HG03097 (cell line): ENCODE measurements around the gene ADORA1.

Source experiments
- ATAC-seq: cut with Tn5 transposase; IDR thresholded peaks from one replicate; pipeline ENCODE4 v1.9.1; 2021; ENCODE audit not compliant: unreplicated experiment, low FRiP score

The ADORA1 gene

DNA sequence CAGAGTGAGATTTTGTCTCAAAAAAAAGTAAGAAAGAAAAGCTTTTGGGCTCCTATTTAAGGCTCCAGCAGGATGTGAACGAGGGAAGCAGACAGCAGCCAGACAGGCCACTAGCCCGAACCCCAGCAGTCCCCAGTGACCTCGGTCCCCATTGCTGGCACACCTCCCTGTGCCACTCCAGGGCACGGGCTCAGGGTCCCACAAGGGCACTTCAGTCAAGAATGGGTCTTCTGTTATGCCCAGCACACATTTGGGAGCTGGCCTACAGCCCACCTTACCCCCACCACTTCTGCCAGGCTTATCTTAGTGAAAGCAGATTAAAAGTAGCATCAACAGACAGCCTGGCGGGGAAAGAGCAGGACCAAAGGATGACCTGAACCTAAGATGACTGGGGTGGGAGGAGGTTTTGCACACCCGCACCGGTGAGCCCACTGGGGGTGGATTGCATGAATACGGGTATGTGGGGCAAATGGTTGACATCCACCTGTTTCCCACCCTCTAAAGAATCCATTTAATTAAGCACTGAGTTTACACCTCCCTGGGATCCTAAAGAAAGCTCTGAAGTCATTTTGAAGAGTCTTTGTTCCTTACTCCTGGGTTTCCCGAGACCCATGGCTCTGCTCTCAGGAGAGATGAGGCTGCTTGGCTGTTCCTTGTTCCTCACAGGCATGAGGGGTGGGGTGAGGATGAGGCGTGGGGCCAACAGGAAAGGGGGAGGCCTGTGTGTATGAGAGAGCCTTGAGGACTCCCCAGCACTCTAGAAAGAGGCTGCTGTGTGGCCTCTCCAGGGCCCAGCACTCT, 54.3 kb downstream of the ADORA1 start:
- ATAC-seq, result no peak

DNA sequence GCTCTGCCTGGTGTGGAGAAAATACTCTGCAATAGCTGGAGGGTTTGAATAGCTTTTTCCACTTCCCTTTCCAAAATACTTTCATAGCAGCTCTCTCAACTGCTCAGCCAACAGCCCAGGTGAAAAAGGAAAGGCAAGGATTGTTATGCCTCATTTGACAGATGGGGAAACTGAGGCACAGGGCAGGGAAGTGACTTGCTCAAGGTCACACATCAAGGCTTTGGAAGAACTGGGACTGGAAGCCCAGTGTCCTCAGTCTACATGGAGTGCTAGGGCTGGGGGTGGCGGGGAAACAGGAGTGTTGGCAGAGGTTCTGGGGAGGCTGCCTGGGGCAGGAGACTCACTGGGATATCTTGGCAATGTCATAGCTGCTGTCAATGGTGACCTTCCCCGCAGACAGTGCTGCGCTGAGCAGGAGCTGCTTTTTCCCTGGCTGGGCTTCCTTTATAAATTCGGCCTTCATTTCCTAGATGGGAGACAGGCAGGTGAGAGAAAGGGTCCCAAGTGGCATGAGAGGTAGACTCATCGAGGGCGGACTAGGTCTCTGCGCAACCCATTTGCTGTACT, 54.9 kb downstream of the ADORA1 start:
- no peak for ATAC-seq

DNA sequence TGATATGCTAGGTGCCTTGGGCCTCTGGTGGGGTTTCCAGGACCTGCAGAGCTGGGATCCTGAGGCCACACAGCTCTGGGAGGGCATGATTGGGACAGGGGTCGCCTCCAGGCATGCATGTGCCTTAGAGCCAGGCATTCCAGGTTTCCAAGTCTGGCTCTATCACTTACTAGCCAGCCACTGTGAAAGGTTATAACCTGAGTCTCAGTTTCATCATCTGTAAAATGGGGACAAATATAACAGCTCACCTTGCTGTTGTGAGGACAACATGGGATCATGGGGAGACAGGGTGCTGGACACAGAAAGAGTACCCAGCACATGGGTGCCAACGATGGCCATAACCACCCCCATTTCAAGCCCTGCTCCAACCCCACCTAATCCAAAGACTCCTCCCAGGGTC, 56.3 kb downstream of the ADORA1 start:
- no peak for ATAC-seq

- ATAC-seq, result no peak
These were observed 56.9 kb downstream of the ADORA1 start for GRCh38 chr1:203184467-203184866.

GRCh38 chr1:203185061-203185461, 57.5 kb downstream of the ADORA1 start:
- no peak for ATAC-seq

GRCh38 chr1:203185585-203185984, 58.1 kb downstream of the ADORA1 start:
- no peak for ATAC-seq

DNA sequence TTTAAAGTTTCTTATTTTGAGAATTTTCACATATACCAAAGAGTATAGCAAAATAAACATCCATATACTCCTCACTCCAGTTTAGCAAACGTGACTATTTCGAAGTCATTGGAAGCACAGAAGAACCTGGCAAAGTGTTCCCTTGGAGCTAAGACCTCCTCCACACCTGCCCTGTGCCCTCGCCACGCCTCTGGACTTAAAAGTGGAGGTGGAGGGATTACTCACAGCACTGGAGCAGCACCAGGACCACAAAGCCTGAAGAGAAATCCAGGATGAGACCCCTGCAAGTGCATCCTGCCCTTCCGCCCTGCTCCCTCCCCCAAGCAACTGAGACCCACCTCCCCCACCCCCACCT, 58.5 kb downstream of the ADORA1 start:
- ATAC-seq, result no peak

DNA sequence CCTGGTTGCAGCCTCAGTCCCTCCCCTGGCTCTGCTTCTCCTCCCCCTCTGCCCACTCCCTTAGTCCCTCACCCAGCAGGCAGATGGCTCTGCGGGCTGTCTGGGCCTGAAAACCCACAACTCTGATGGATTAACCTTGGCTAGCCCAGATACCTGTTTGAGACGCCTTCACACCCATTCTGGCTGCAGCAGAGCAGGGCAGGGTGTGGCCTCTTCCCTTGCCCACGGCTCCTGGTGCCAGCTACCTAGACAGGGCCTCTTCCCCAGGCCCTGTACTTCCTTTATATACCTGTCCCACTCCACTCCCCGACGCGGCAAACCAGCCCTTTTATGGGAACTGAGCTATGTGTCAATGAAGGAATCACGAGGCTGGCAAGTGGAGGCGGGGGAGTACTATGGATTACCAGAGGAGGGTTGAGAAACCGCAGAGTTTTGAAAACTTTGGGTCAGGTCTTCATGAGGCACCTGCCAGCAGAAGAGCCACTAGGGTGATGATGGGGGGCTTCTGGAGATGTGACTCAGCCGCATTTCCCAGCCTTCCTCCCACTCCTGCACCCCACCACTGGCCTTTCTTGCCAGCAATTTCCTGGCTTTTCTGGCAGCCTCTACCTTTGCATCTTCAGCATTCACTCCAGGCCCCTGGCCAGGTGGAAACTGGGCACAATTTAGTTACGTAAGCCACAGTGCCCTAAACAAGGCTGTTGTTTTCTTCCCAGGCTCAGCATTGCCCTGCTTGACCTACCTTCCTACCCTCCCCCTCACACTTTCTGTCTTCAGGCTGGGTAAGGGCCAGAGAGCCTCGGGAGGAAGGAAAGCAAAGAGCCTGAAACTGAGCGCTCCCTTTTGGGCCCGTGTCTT, 59.1 kb downstream of the ADORA1 start, which contains the start of gene CHI3L1:
TSS of gene CHI3L1 (minus strand) at position 259 of the 858 bp plus-strand sequence. CDS start at position 178, 81 bp downstream.
- ATAC-seq, result no peak

DNA sequence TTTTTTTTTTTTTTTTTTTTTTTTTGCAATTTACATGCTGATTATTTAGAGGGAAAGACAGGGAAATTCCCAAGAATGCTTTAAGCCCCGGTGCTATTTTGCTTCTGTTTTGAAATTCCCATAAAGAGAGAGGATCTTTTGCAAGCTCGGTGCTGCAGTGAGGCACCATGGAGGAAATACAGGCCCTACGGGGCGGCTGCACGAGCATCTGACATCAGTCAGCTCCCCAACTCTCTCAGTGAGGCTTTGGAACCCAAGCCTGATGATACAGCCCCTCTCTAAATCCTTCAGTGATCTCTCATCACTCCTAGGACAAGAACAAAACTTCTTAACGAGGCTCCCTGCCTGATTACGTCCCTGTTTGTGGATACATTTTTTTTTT, 59.8 kb downstream of the ADORA1 start:
- ATAC-seq, result no peak

DNA sequence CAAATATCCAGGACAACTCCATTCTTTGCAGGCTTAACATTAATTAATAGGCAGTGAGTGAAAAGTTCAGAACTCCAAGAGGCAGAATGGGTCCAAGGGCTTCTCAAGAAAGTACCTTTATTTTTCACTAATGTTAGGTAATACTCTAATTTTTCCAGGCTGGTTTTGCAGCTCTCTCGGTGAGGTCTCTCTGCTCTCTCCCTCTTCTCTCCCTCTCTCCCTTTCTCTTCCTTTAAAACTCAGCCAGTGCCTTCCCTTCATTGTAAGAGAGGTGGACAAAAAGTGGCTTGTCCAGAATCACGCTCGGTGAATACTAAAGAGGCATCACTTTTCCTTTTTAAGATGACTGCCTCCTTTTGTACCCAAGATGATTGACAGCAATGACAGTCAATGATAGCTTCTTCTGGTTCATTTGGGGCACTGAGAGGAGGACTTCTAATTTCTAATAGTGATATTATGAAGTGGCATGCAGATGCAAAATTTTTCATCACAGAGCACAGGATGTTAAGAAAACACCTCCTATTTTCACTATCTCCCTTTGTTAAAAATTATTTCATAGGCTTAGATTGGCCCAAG, 60.3 kb downstream of the ADORA1 start:
- no peak for ATAC-seq

GRCh38 chr1:203188686-203189232, 61.2 kb downstream of the ADORA1 start:
- no peak for ATAC-seq

- no peak for ATAC-seq
These were observed 62.4 kb downstream of the ADORA1 start for GRCh38 chr1:203189951-203190352.

DNA sequence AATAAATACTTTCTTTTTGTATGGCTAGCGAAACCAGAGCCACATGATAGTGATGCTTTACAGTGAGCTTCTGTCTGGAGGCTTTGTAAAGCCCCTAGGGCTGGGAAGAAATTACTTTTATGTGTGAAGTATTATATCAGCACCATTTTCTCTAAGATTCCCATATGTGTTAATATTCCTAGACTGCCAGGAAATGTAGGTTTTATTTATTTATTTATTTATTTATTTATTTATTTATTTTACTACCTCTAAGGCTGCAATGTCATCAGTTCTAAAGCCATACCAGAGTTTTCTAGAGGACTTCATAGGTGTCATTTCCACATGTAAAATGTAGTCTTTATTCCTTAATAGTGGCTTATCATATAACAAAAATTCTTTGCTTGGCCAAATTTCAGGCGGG, 63.4 kb downstream of the ADORA1 start:
- no peak for ATAC-seq

GRCh38 chr1:203196371-203196770, 68.8 kb downstream of the ADORA1 start:
- ATAC-seq, result no peak

DNA sequence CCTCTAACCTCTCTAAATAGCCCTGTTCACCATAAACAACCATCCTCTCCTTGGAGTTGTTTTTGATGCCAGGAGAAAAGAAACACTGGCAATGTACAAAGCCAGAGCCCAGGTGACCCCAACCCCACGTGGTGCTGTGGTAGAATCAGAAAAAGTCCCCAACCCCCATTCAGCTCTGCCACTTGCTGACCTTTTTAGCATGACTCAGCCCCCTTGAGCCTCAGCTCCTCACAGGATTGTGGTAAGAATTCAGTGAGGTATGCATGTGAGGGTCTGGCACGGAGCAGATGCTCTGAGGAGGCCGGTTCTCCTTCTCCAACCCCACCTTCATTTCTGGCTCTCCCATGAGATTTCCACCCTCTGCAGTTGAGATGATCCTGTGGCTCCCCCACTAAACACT, 70.1 kb downstream of the ADORA1 start:
- ATAC-seq, result no peak

DNA sequence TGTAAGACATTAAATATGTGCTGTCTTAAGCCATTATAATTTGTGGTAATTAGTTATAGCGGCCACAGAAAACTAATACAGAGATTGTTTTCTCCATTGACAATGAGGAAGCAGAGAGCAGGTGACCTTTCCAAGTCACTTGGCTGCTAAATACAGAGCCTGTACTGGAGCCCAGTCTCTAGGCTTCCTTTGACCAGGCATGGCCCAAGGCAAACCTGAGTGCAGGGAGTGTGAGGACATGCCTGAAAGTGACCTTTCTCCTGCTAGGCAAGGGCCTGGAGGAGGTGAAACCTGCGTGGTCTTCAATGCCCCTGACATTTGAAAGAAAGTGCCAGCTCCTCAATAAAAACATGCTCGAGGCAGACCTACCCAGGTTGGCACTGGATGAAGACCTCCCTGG, 71.5 kb downstream of the ADORA1 start:
- ATAC-seq, result no peak

- no peak for ATAC-seq
These were observed 71.9 kb downstream of the ADORA1 start for GRCh38 chr1:203199481-203199815.

DNA sequence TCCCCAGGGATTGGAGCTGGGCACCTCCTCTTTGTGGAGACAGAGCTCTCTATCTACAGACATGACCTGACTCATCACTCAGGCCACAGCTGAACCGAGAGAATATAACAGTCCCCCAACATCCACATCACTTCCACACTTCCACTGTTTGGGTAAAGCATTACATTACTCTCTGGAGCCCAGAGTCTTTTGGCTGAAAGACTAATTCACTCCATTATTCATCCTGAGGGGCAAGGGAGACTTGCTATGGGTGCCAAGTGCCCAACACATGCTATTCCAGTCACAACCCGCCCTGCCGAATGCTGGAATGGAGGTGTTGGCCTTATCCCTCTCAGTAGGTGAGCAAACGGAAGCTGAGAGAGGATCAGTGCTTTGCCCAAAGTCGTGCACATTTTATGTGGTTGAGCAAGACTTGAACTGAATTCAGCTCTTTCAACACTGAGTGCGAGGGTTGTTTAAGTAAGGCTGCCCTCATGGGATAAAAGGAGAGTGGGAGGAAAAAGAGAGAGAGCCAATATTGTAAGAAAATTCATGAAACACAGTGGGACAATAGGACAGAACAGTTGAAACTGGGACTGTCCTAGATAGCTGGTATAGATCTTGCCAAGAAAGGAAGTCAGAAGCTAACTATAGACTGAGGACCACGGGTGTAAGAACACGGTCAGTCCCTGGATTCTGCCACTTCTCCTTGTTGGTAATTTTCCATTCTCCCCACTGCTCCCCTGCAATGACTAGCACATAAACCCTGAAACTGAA, 72.5 kb downstream of the ADORA1 start:
- ATAC-seq, result no peak

DNA sequence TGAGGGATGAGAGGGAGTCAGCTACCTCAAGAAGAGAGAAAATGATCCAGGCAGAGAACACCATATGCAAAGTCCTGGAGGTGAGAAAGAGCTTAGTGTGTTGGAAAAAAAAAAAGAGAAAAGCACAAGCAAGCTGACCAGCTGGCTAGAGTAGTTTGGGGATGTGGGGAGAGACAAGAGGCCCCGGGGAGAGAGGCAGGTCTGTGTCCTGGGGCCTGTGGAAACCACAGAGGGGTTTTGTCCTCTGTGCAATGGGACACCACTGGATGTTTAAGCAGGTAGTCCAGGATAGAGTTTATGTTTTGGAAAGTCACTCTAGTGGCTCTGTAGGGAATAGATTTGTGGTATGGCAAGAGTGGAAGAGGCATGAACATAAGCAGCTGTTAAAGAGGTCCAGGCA, 73.4 kb downstream of the ADORA1 start:
- ATAC-seq, result no peak

DNA sequence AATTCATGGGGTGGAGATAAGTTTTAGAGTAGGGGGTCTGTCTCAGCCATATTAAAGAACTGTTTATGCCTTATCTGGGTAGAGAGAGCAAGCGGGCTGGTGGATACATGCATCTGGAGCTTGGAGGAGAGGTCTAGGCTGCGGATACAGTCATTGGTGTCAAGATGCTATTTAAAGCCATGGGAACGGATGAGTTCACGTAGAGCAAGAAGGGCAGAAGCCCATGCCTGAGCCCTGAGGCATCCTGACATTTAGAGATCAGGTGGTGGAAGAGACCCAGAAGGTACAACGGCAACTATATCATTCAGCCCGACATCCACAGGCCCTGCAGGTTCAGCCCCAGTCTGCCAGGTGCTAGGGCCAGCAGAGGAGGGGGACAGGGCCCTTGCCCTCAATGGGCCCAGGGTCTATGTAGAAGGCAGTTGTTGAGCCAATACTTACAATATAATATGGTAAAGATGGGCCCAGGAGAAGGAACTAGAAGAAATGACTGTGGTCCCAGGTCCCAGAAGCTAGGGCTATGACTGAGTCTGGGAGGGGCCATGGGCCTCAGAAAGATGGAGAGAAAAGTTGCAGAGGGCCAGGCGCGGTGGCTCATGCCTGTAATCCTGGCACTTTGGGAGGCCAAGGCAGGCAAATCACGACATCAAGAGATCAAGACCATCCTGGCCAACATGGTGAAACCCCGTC, 74.1 kb downstream of the ADORA1 start:
- no peak for ATAC-seq
